ENCODE measurements around the gene DLEC1. TPM values are rescaled to one million over a fixed set of nuclear protein-coding genes. Genes with fewer than 3 reads are reported as not detected.

DLEC1 gene
- total RNA-seq, 4 donors from 2014 or later = 0.07 to 0.78 (median 0.16) TPM

DNA sequence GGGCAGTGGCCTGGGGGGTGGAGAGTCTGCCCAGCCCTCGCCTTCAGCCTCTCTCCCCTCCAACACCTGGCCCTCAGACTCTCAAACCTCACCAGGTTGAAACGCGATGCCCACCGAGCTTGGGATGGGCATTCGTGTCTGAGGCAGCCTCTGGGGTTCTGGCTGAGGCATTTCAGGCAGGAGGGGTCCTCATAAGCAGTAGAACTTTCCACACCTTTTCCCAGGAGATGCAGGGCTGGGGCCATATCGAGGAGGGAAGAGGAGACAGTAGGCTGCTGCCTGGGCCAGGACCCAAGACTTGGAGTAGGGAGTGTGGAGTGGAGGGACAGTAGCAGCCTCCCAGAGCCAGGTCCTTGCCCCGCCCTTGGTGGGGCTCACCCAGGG is 73.4 kb downstream of the DLEC1 start:
- Histone ChIP-seq H3K36me3 (no peaks in the 10 kb centered on the region), H3K9me3 (no peaks in the 10 kb centered on the region), H3K4me1 (no peaks in the 10 kb centered on the region), H3K4me3 (no peak overlapping the region), H3K27ac (no peak overlapping the region), H3K27me3 (no peaks in the 10 kb centered on the region)
- no peak for ATAC-seq
- 60% methylated on average over 1 of the region's 7 CpGs; no CpG with 5 or more reads in 1 of the 2 donors for WGBS, 2 donors (ENCODE audit: low coverage in 1 of 2)
- TF ChIP-seq POLR2AphosphoS5 (IDR thresholded peaks at IDR 0.05) (no peak), EP300 (IDR thresholded peaks at IDR 0.05) (no peak), POLR2A (IDR thresholded peaks at IDR 0.05) (no peak)
- TF ChIP-seq, protein P1, sequence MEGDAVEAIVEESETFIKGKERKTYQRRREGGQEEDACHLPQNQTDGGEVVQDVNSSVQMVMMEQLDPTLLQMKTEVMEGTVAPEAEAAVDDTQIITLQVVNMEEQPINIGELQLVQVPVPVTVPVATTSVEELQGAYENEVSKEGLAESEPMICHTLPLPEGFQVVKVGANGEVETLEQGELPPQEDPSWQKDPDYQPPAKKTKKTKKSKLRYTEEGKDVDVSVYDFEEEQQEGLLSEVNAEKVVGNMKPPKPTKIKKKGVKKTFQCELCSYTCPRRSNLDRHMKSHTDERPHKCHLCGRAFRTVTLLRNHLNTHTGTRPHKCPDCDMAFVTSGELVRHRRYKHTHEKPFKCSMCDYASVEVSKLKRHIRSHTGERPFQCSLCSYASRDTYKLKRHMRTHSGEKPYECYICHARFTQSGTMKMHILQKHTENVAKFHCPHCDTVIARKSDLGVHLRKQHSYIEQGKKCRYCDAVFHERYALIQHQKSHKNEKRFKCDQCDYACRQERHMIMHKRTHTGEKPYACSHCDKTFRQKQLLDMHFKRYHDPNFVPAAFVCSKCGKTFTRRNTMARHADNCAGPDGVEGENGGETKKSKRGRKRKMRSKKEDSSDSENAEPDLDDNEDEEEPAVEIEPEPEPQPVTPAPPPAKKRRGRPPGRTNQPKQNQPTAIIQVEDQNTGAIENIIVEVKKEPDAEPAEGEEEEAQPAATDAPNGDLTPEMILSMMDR (IDR thresholded peaks at IDR 0.05) = no peak

GRCh38 chr3:38114052-38114874 is 75.3 kb downstream of the DLEC1 start:
- TF ChIP-seq, protein P1 (IDR thresholded peaks at IDR 0.05) = no peak
- TF ChIP-seq POLR2AphosphoS5 (IDR thresholded peaks at IDR 0.05) (no peak), EP300 (IDR thresholded peaks at IDR 0.05) (no peak), POLR2A (IDR thresholded peaks at IDR 0.05) (no peak)

DNA sequence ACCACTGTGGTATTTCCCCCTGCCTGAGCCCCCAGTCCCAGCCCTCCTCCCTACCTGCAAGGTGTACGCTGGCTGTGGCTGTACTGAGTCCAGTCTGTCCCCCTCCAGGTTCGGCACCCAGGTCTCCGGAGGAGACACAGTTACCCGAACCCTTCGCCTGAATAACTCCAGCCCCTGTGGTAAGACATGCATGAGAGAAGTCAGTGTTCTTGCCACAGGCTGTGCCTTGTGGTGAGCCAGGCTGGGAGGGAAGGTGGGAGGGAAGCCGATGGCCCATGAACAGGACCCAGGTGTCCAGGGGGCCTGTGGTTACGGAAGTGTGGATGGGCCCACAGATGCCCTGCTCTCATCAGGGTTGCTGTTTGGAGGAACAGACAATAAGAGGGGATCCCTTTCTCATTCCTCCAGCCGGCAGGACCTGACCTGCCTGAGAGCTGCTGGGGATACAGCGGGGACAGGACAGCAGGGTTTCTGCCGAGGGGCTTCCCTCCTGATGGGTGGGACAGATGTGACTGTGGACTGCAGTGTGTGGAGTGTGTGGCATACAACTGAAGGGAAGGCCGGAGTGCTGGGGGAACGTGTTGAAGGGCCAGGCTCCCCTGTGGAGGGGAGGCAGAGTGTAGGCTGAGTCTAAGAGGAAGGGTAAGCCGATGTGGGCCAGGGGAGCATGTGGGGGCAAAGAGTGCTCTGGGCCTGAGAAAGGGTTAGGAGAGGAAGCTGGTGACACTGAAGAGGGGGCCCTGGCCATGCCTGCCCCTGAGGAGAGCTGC is 76.1 kb downstream of the DLEC1 start:
- no peaks in the 10 kb centered on the region for H3K4me1 ChIP-seq
- H3K9me3 ChIP-seq = no peaks in the 10 kb centered on the region
- WGBS, 2 donors (ENCODE audit: low coverage in 1 of 2) = 40 to 73% methylated on average over 1 to 5 of the region's 13 CpGs
- peaks cover 0 to 7% of the 10 kb centered on the region in 2 donors for H3K36me3 ChIP-seq
- no peak for TF ChIP-seq POLR2A (IDR thresholded peaks at IDR 0.05)
- TF ChIP-seq, protein P1 (IDR thresholded peaks at IDR 0.05) = no peak
- no peak for TF ChIP-seq POLR2AphosphoS5 (IDR thresholded peaks at IDR 0.05)
- no peak for TF ChIP-seq EP300 (IDR thresholded peaks at IDR 0.05)
- H3K27ac ChIP-seq = no peak overlapping the region
- ATAC-seq = no peak
- no peak overlapping the region for H3K4me3 ChIP-seq
- H3K27me3 ChIP-seq = no peaks in the 10 kb centered on the region

More at GRCh38 chr3:38114052-38114874, 75.3 kb downstream of the DLEC1 start:
- H3K27me3 ChIP-seq = no peaks in the 10 kb centered on the region
- 89 to 96% methylated on average over 5 to 10 of the region's 13 CpGs for WGBS, 2 donors (ENCODE audit: low coverage in 1 of 2)
- H3K27ac ChIP-seq = no peak overlapping the region
- no peaks in the 10 kb centered on the region for H3K36me3 ChIP-seq
- no peaks in the 10 kb centered on the region for H3K4me1 ChIP-seq
- H3K9me3 ChIP-seq = no peaks in the 10 kb centered on the region
- no peak overlapping the region for H3K4me3 ChIP-seq
- ATAC-seq = no peak

- Histone ChIP-seq H3K36me3 (peaks cover 0 to 15% of the 10 kb centered on the region in 2 donors), H3K27ac (no peak overlapping the region), H3K4me3 (no peak overlapping the region), H3K9me3 (no peaks in the 10 kb centered on the region), H3K27me3 (no peaks in the 10 kb centered on the region), H3K4me1 (no peaks in the 10 kb centered on the region)
- 73 to 75% methylated on average over 7 to 8 of the region's 9 CpGs for WGBS, 2 donors (ENCODE audit: low coverage in 1 of 2)
- ATAC-seq = no peak
- no peak for TF ChIP-seq EP300 (IDR thresholded peaks at IDR 0.05)
These were observed 76.8 kb downstream of the DLEC1 start for GRCh38 chr3:38115645-38116427.

Data from gastroesophageal sphincter (tissue), 4 donors.